ENCODE data around the gene CALB2.

The CALB2 gene

GRCh38 chr16:71428883-71429282 lies 70.4 kb downstream of the CALB2 start:
- no peak for DNase-seq

DNA sequence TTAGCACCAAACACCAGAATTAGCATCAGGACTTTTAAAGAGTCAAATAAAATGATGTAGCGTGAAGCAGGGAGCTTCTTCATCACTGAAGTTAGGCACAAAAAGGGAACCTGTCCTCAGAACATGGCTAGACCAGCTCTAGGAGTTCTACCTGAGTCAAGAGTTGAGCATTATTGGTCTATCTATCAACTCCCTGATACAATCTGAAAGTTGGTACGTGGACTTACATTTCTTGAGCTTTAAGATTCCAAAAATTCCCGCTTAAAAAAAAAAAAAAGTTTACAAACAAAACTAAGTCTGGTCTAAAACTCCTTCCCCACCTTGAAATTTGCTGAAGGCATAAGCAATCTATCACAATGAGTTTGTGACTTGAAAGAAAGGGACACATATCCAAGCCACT lies 71.1 kb downstream of the CALB2 start:
- no peak for DNase-seq

DNA sequence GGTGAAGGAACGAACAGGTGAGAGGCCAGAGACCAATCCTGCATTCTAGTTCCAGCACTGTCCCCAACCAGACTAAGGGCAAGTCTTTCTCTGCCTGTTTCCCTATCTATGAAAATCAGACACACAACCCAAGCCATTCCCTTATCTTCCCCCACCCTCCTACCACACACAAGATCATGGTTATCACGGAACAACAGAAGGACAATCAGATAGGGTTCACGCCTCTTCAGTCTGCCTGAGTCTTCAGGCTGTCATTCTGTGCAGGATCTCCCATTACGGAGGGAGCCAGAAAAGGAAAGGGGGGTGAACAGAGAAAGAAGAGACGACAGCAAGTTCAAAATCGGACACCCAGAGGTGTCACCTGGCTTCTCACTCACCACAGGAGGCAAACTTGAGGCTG lies 72.2 kb downstream of the CALB2 start:
- DNase-seq: no peak

- DNase-seq: no peak
Observed at GRCh38 chr16:71431176-71431575, 72.7 kb downstream of the CALB2 start.

DNA sequence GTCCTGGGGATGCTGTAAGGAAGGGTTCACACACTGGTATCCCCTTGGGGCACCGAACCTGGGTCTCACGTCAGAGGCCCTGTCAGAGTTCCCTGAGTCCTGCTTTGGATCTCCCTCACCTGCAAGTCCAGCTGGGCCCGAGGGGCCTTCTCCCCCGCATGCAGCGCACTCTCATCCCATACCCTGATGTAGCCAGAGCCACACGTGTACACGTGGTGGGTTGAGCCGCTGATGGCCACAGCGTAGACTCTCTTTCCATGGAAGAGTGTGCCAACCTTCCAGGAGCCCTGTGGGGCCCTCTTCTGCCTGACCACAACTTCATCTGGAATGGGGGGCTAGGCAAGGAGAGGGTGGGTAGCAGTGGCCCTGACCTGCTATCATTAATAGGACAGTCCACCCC lies 73.5 kb downstream of the CALB2 start:
- DNase-seq: no peak

GRCh38 chr16:71432906-71433305 lies 74.4 kb downstream of the CALB2 start:
- no peak for DNase-seq

- DNase-seq: no peak
Observed at GRCh38 chr16:71436473-71436872, 78.0 kb downstream of the CALB2 start.

- DNase-seq: no peak
Observed at GRCh38 chr16:71439523-71439922, 81.0 kb downstream of the CALB2 start.
